ENCODE results near the gene SH3RF1.

The SH3RF1 gene

DNA sequence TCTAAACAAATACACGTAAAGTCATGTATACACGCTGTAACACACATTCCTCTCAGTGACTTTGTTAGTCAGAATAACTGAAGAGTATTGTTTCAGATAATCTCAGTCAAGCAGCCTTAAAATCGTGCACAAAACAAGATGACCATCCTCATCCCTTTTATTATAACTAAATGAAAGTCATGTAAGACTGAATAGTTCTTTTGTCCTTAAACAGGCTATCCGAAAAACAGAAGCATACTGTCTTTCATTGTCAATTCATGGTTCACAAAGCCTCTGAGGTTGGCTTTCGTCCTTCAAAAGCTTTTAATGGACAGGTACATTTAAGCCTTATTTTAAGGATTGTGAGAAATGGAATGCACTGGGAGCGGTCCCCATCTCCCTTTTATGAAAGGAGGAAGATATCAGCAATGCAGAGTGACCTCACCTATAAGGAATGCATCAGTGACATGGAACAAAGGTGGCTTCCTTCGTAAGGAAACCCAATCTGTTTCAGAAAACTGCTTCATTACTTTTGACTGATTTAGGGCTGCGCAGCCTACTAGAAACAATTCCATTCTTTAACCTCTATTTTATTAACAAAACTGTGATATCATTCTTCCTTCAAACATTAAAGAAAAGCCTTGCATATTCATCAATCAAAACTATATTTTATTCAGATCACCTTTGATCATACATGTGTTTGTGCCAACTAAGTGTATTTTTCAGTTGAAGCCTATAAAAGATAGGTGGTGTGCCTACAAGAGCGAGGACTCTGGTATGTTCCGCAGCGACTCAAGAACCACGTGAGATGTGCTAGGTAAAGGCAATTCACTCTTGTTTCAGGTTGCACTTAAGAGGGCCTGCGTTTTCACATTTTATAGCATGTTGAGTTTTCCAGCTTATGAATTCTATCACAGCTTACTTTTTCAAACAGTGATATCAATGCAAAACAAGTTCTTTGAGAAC is 19.2 kb downstream of the SH3RF1 start:
- DNase-seq (ENCODE audit: low read depth) = no peak

DNA sequence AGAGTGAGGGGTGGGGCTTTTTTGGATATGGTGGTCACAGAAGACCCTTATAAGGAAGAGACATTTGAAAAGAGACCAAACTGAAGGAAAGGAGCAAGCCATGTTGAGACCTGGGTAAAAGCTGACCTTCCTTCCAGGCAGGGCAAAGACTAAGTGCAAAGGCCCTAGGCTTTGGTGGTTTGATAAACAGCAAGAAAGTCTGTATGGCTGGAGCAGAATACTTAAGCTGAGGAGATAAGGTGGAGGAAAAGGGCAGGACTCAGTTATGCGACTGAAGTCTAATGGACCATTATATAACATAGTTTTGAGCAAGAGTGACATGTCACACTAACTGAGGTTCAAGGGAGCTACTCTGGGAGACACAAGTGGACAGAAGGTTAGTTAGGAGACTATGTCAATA is 20.0 kb downstream of the SH3RF1 start:
- no peak for DNase-seq (ENCODE audit: low read depth)

DNA sequence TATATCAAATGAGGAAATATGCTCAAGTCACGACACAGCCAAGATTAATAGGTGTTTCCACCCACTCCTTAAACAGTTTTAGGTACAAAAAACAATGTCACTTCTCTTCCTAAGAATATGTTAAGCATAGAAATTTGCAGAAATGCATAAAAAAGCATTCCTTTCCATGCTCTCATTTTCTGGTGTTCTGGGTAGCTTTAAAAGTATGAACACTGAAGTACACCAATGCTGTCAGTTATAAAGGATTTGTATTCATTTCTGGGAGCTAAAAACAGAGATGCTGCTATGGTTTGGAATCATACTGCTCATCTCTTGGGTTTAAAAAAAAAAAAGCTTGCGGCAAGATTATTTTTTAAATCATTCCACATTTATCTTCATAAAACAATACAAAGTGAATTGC is 20.8 kb downstream of the SH3RF1 start:
- no peak for DNase-seq (ENCODE audit: low read depth)

DNA sequence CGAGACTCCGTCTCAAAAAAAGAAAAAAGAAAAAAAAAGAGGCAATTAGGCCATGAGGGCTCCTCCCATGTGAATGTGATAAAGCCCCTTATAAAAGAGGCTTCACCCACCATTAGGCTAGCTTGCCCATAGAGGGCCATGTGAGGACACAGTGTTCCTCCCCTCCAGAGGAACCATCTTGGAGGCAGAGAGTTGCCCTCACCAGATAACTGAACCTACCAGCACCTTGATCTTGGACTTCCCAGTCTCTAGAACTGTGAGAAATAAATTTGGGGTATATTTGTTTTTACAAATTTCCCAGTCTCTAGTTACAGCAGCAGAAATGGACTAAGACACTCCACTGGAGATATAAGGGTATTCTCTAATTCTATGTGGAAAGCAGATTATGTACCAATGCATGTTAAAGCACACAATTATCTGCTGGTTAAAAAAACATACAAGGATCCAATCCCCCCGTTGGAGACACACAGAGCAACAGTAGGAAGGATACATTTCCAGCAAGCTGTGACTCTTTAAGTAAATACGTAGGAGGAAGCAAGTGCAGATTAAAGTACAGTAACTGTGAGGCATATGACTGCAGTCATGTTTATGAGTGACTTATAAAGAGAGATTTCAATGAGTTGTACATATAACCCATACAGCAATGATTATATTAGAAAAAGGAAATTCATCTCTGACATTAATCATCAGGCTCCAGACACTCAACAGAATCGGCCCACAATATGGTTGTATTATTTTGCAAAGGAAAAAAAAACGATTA is 21.4 kb downstream of the SH3RF1 start:
- DNase-seq (ENCODE audit: low read depth) = no peak

DNA sequence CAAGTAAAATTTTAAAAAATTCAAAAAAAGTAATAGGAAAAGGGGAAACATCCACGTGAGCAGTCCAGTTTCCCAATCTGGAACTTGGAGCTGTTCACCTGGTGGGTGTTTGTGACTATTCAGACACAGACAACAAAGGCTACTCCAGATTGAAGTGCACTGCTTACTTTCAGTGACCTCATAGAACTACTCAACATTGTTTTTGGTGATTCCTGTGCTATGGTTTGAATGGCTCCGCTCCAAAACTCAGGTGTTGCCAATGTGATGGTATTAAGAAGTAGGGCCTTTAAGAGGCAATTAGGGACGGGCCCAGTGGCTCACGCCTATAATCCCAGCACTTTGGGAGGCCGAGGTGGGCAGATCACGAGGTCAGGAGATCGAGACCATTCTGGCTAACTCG is 22.1 kb downstream of the SH3RF1 start:
- no peak for DNase-seq (ENCODE audit: low read depth)

DNA sequence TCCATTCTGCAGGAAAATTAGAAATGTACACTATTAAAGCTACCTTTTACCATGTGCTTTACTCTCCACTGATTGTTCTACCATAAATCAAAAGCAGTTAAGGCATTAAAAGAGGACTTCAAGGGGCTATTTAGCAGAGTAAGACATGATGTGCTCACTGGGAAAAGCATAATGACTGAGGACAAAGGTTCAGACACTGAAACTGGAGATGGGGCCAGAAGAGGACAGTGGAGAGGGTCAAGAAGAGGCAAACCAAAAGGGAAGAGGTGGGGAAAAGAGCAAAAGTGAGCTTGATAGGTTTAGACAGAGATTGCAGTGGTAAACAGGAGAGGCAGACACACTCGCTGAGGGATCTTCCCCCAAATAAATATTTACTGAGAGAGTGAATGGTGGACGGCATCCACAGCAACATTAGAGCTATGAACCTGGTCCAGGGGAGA is 23.8 kb downstream of the SH3RF1 start:
- DNase-seq (ENCODE audit: low read depth) = no peak

DNA sequence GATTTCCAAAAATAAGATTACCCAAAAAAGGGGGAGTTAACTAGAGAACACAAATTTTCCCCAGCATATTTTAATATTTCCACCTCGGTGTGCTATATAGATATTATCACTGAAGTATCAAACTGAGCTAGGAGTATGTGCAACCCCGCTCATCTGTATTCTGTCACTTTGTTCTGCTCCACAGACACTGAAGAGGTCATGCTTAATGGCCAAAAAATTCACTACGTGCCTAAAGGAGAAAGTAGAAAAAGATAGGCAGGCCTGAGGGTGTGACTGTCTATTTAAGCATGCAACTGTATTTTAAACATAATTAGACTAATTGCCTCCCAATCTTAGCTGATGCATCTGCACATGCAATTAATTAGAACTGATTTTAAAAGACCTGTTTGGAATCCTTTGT is 24.5 kb downstream of the SH3RF1 start:
- no peak for DNase-seq (ENCODE audit: low read depth)

DNA sequence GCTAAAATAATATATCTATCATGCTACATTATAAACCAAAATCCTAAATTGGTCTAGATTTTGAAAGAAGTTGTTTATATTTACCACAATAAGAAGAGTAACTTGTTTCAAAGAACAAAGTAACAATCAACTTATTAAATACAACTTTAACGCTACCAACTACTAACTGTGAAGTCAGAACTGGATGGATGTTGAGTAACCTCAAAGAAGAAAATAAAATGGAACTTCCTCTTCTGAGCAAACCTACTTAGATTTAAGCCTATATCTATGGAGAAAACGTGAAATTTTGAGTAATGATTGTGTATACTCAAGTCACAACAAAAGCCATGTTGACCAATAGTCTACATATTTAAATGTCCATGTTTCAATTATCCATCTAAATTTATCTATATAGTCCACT is 25.7 kb downstream of the SH3RF1 start:
- DNase-seq (ENCODE audit: low read depth) = no peak

DNA sequence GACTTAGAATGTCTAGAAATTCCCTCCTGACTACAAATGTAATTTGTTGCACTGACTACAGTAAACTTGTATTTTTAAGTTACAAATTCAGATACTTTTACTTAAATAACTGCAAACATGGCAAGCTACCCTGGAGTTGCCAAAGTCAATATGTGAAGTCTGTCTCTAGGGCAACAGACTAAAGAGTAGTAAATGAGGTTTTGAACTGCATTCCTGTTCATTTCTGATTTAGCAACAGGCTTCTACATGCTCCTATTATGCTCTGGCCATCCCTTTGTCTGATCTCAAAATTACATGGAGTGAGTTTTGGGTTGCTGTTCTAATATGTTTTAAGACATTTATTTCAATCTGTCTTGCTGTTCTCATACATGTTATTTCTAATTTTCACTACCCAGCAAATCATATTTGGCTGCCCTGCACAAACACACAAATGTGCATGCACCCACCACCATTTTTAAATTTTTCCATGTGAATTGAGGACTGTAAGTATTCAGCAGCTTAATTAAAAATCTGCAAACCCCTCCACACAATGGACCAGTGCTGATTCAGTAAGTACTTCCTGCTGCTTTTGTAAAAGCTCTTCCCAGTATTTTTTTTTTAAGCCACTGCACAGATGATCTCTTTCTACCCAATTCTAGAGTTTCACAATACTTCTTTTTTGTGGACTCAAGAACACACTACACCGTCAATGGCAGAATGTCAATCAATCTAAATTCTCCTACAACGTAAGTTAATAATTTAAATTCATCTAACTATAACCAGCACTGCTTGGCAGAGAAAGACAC is 26.7 kb downstream of the SH3RF1 start:
- DNase-seq (ENCODE audit: low read depth) = peak; percentile 74

DNA sequence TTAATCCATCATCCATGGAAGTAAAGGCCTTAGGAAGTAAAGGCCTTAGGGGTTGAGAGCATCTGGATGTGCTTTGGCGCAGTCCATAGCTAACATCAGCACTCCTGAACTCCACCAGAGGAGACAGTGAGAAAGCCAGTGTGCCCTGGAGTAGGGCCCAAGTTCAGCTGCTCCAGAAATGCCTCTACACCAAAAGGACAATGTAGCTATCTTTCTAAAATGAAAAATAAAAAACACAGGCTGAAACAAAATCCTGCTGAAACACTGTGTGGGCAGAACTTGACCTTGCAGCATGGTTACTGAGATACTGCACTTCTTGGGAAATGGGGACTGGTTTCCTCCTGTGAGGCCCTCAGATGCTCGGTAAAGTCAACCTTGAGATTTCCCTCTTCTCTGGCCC is 29.3 kb downstream of the SH3RF1 start:
- DNase-seq (ENCODE audit: low read depth) = no peak

DNA sequence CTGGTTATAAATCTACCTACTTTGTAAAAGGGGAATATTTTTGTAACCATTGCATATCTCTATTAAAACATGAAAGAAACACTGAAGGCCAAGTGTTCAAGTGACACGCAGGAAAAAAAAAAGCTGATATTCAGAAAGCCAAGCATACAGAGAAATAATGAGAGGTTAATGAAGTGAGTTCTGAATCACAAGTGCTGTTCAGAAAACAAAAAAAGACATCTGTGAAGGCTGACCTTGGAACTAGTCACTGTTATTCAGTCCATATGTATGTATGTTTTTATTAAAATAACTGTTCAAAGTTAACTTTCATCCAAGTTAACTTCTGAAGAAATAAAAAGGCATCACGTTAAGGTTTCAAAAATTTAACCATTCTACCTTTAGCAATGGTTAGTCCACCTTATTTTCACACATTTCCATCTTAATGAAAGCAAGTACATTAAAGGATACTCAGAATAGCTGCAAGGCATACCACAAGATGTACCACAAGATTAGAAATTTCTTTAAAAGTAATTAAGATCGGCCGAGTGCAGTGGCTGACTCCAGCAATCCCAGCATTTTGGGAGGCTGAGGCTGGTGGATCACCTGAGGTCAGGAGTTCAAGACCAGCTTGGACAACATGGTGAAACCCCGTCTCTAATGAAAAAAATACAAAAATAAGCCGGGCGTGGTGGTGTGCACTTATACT is 31.4 kb downstream of the SH3RF1 start:
- no peak for DNase-seq (ENCODE audit: low read depth)

DNA sequence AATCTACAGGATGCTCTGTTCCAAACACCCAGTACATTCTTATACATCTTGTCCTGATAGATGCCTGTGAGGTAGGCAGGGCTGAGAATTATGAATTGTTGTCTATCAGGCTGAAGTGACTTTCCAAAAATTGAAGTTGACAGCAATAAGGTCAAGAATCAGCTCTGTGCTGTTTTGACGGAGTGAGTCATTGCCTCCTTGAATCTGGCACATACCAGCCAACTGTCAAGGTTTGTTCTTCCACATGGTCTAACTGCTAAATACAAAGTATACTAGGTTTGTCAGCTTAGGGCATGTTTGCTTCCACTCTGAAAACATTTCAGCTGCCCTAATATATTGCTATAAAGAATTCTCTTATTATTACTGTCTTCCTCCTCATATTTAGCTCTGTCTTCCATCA is 32.3 kb downstream of the SH3RF1 start:
- DNase-seq (ENCODE audit: low read depth) = no peak

DNA sequence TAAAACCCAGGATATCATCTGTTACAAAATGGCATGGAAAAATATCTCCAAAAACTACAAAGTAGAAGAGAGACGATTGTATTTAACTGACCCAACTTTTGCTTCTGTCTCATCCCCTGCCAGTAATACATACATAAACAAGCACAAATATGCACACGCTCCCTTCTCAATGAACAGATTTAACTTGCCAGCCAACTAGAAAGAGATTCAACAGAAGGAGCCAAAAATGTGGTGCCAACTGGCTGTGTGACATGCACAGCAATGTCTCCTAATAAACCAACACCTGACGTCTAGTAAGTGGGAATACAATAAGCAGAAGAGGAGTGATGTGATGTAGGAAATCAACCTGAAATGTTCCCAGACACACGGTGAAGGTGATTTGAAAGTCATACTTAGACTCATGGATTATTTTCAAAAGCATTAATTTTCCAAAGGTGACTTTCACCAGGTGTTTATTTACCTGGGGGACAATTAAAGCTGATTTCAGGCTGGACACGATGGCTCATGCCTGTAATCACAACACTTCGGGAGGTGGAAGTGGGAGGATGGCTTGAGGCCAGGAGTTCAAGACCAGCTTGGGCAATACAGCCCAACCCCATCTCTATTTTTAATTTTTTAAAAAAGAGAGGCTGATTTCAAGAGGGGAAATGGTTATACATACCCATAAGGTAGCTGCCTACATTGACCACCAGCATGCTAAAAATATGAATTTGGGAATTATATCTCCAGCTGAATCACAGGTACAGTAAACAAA is 33.7 kb downstream of the SH3RF1 start:
- DNase-seq (ENCODE audit: low read depth) = no peak

DNA sequence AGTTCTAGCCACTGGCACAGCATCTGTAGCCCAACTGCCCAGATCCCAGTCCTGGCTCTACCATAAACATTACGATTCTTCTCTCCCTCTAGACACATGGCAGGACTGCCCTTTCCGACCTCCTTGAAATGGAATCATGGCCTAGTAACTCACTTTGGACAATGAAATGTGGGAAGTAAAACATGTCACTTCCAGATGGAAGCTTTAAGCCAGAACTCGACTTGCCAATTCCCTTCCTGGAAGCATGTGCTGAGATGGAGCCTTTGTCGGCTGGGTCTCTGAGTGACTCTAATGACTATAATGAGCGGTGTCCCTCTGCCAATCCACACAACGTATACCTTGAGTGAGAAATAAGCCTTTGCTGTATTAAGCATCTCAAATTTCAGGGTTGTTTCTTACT is 34.7 kb downstream of the SH3RF1 start:
- DNase-seq (ENCODE audit: low read depth) = no peak

DNA sequence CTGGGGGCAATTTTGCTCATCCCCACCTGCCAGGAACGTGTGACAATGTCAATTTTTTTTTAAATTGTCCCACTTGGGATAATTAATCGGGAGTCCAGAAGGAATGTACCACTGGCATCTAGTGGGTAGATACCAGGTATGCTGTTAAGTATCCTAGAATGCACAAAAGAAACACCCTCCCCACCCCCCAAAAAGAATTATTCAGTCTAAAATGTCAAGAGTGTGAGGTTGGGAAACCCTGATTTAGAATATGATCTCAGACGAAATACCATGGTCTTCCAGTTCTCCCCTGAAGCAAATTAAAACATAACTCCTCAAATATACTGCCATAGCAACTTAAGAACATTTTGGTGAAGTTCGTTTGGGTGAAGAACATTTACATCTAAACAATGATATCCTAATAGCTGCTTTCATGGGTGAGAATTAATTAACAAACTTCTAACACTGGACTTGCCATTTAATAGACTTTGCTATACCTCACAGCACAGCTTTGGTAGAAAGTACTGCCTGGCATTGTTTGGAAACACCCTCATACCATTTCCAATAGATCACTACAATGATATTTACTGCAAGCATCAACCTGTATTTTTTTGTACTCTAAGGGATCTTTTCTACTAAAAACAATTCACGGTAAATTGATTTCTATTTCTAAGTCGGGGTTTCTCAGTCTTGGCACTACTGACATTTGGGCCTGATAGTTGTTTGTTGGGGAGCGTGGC is 36.5 kb downstream of the SH3RF1 start:
- DNase-seq (ENCODE audit: low read depth) = no peak

DNA sequence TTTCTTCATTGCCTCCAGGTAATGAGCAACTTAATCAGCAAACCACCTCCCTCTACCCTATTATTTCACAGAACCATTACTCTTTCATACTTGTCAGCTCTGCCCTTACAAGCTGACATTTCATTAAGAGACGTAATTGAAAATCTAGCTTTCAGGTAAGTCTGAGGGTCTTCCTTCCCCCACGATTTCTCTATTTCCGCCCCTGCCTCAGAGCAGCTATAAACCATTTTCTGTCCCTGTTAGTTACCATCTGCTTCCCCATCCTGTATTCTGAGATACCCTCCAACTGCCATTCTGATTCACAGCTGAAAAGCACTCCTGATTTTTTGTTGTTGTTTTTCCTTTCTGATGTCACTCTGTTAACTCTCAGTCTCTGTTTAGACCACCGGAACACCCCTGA is 37.1 kb downstream of the SH3RF1 start:
- DNase-seq (ENCODE audit: low read depth) = no peak

DNA sequence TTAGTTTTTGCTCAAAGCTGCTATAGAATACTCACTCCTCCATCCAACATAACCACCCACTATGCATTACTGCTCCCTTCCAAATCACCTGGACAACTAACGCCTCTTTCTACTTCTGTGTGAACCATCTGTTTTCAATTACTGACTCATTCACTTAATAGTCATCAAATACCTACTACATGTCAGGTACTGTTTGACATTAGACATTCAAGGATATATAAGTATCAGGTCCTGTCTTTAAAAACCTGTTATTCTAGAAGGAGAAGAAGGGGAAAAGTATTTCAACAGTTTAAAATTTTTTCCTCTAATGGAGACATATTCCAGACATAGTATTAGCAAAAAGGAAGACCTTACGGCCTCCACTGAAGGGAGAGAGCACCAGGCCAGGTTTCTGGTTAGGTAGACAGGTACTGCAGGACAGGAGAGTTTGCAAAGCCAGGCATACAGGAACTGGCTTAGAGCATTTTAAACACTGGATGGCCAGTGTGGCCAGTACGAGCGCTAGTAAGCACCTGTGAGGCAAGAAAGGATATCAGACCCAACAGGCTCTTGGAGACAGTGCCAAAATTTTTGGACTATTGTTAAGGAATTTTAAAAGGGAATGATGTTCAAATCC is 39.0 kb downstream of the SH3RF1 start:
- no peak for DNase-seq (ENCODE audit: low read depth)

DNA sequence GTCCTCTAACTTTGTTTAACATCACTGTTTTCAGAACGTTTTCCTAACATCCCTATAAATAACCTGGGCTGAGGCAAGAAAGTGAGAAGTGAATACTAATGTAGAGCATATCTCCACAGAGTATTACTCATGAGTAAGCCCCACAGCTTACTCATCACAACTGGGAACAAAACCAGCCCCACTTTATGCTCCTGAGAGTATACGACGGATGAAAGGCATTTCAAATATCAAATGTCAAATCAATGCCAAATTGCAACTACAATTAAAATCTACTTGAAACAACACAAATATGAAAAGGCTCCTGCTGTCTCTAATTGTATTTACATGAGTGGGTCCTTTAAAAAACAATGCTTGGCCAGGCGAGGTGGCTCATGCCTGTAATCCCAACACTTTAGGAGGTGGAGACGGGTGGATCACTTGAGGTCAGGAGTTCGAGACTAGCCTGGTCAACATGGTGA is 41.2 kb downstream of the SH3RF1 start:
- DNase-seq (ENCODE audit: low read depth) = peak; percentile 93

DNA sequence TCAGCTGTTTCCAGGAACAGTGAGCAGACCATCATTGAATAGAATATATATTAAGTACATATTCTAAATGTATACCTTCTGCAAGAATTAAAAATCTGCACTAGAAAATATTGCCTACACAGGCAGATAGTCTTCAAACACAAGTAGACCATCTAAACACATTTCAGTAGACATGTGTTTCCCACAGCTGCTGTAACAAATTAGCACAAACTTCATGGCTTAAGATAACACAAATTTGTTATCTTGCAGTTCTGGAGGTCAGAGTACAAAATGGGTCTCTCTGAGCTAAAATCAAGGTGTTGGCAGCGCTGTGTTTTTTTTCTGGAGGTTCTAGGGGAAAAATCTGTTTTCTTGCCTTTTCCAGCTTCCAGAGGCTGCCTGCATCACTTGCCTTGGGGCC is 42.7 kb downstream of the SH3RF1 start:
- DNase-seq (ENCODE audit: low read depth) = no peak

DNA sequence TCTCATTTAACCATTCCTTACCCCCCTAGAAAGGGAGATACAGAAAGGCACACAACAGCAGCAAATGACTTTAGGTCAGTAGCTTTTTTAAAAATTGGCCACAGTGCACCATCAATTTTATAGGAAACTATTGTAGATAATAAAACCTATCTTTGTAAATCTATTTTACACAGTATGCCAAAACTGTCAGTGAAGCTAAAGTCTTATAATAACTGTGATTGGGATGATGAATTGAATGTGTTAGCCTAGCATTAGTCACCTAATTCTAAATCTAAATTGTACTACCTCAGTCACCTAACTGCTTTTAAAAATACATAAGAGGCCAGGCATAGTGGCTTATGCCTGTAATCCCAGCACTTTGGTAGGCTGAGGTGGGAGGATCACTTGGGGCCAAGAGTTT is 44.2 kb downstream of the SH3RF1 start:
- DNase-seq (ENCODE audit: low read depth) = no peak
